ENCODE data around the gene GOLT1A.

GOLT1A gene

GRCh38 chr1:204192589-204193352, 21.0 kb downstream of the GOLT1A start:
- H3K4me2 ChIP-seq (ENCODE audit: low read depth, low read length, poor library complexity, severe bottlenecking) = no peak overlapping the region
- H3K36me3 ChIP-seq (ENCODE audit: low read length) = no peaks in the 10 kb centered on the region
- no peak overlapping the region for H3K27ac ChIP-seq (ENCODE audit: low read depth, low read length)
- no peaks in the 10 kb centered on the region for H3K27me3 ChIP-seq (ENCODE audit: low read length)
- no peaks in the 10 kb centered on the region for H3K9me2 ChIP-seq (replicated peaks; ENCODE audit: insufficient read depth, low read length)
- no peaks in the 10 kb centered on the region for H3K9me3 ChIP-seq (ENCODE audit: insufficient read depth, low read length)
- H3F3A ChIP-seq (ENCODE audit: insufficient read depth) = no peaks in the 10 kb centered on the region
- H3K4me3 ChIP-seq (ENCODE audit: insufficient read depth, low read length, poor library complexity, severe bottlenecking) = no peak overlapping the region
- TF ChIP-seq CTCF (IDR thresholded peaks at IDR 0.05; ENCODE audit: insufficient read depth, low read length, poor library complexity, severe bottlenecking) (no peak), EZH2phosphoT487 (conservative IDR thresholded peaks at IDR 0.05; ENCODE audit: low read length) (no peak)
- no peaks in the 10 kb centered on the region for H3K79me2 ChIP-seq (ENCODE audit: insufficient read depth, low read length)
- H4K20me1 ChIP-seq (ENCODE audit: low read depth, low read length) = no peaks in the 10 kb centered on the region
- no peak overlapping the region for H3K9ac ChIP-seq (ENCODE audit: low read length)
- no peak overlapping the region for H2AFZ ChIP-seq (ENCODE audit: low read depth, low read length, severe bottlenecking)

- TF ChIP-seq CTCF (IDR thresholded peaks at IDR 0.05; ENCODE audit: insufficient read depth, low read length, poor library complexity, severe bottlenecking) (no peak), EZH2phosphoT487 (conservative IDR thresholded peaks at IDR 0.05; ENCODE audit: low read length) (no peak)
- Histone ChIP-seq H3K9me3 (ENCODE audit: insufficient read depth, low read length) (no peaks in the 10 kb centered on the region), H3K9me2 (replicated peaks; ENCODE audit: insufficient read depth, low read length) (no peaks in the 10 kb centered on the region), H3F3A (ENCODE audit: insufficient read depth) (no peaks in the 10 kb centered on the region), H3K79me2 (ENCODE audit: insufficient read depth, low read length) (no peaks in the 10 kb centered on the region), H3K4me2 (ENCODE audit: low read depth, low read length, poor library complexity, severe bottlenecking) (no peak overlapping the region), H3K27me3 (ENCODE audit: low read length) (no peaks in the 10 kb centered on the region), H3K4me3 (ENCODE audit: insufficient read depth, low read length, poor library complexity, severe bottlenecking) (no peak overlapping the region), H3K36me3 (ENCODE audit: low read length) (no peaks in the 10 kb centered on the region), H4K20me1 (ENCODE audit: low read depth, low read length) (no peaks in the 10 kb centered on the region), H3K9ac (ENCODE audit: low read length) (no peak overlapping the region), H3K27ac (ENCODE audit: low read depth, low read length) (no peak overlapping the region), H2AFZ (ENCODE audit: low read depth, low read length, severe bottlenecking) (no peak overlapping the region)
Observed at GRCh38 chr1:204192046-204192445, 21.7 kb downstream of the GOLT1A start.

- Histone ChIP-seq H3K4me3 (ENCODE audit: insufficient read depth, low read length, poor library complexity, severe bottlenecking) (no peak overlapping the region), H3K4me2 (ENCODE audit: low read depth, low read length, poor library complexity, severe bottlenecking) (no peak overlapping the region), H2AFZ (ENCODE audit: low read depth, low read length, severe bottlenecking) (no peak overlapping the region), H3K9ac (ENCODE audit: low read length) (no peak overlapping the region), H3F3A (ENCODE audit: insufficient read depth) (no peaks in the 10 kb centered on the region), H4K20me1 (ENCODE audit: low read depth, low read length) (no peaks in the 10 kb centered on the region), H3K9me3 (ENCODE audit: insufficient read depth, low read length) (no peaks in the 10 kb centered on the region), H3K27me3 (ENCODE audit: low read length) (no peaks in the 10 kb centered on the region), H3K9me2 (replicated peaks; ENCODE audit: insufficient read depth, low read length) (no peaks in the 10 kb centered on the region), H3K36me3 (ENCODE audit: low read length) (no peaks in the 10 kb centered on the region), H3K79me2 (ENCODE audit: insufficient read depth, low read length) (no peaks in the 10 kb centered on the region), H3K27ac (ENCODE audit: low read depth, low read length) (no peak overlapping the region)
- TF ChIP-seq EZH2phosphoT487 (conservative IDR thresholded peaks at IDR 0.05; ENCODE audit: low read length) (no peak), CTCF (IDR thresholded peaks at IDR 0.05; ENCODE audit: insufficient read depth, low read length, poor library complexity, severe bottlenecking) (no peak)
Observed at GRCh38 chr1:204191456-204191855, 22.3 kb downstream of the GOLT1A start.
